Sigmoid colon (tissue), 4 donors: ENCODE data around the gene TOP2A.
"Not testable (repeated sequence)": the region's sequence is repeated elsewhere in the genome, so short reads cannot be mapped to it uniquely, and the experiment has no call there.

Source experiments
- POLR2AphosphoS5 ChIP-seq, 4 donors: sonication (generic); formaldehyde crosslinking; IDR thresholded peaks; one replicate each; pipeline ENCODE4 v1.6.1; 2017; ENCODE audit warnings: antibody characterized with exemption in 4 of 4
- TF ChIP-seq, protein P1 (sequence below), 4 experiments: fragments of 450-650 bp in 3 of 4; fragments of 200-600 bp in 1 of 4; IDR thresholded peaks; one replicate each; pipeline ENCODE4 v1.5.1; 2016 to 2019; ENCODE audit warnings: antibody characterized with exemption in 4 of 4, mild to moderate bottlenecking in 3 of 4, moderate library complexity in 2 of 4

DNA sequence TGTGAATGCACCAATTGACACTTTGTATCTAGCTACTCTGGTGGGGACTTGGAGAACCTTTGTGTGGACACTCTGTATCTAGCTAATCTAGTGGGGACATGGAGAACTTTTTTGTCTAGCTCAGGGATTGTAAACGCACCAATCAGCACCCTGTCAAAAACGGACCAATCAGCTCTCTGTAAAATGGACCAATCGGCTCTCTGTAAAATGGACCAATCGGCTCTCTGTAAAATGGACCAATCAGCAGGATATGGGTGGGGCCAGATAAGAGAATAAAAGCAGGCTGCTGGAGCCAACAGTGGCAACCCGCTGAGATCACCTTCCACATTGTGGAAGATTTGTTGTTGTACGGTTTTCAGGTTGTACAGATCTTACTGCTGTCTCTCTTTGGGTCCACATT is 41.2 kb downstream of the TOP2A start:
- TF ChIP-seq, protein P1, sequence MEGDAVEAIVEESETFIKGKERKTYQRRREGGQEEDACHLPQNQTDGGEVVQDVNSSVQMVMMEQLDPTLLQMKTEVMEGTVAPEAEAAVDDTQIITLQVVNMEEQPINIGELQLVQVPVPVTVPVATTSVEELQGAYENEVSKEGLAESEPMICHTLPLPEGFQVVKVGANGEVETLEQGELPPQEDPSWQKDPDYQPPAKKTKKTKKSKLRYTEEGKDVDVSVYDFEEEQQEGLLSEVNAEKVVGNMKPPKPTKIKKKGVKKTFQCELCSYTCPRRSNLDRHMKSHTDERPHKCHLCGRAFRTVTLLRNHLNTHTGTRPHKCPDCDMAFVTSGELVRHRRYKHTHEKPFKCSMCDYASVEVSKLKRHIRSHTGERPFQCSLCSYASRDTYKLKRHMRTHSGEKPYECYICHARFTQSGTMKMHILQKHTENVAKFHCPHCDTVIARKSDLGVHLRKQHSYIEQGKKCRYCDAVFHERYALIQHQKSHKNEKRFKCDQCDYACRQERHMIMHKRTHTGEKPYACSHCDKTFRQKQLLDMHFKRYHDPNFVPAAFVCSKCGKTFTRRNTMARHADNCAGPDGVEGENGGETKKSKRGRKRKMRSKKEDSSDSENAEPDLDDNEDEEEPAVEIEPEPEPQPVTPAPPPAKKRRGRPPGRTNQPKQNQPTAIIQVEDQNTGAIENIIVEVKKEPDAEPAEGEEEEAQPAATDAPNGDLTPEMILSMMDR (IDR thresholded peaks at IDR 0.05) = not testable (repeated sequence)
- not testable (repeated sequence) for TF ChIP-seq POLR2AphosphoS5 (IDR thresholded peaks at IDR 0.05)
